NCI-H748 treated with DMSO at 0.1 percent for 48 hours (cell line): ENCODE results near the gene OR10P1.

Source experiments
- DNase-seq: peaks from one replicate; lab custom pipeline; 2025; lab: John Stamatoyannopoulos, UW

OR10P1 gene

DNA sequence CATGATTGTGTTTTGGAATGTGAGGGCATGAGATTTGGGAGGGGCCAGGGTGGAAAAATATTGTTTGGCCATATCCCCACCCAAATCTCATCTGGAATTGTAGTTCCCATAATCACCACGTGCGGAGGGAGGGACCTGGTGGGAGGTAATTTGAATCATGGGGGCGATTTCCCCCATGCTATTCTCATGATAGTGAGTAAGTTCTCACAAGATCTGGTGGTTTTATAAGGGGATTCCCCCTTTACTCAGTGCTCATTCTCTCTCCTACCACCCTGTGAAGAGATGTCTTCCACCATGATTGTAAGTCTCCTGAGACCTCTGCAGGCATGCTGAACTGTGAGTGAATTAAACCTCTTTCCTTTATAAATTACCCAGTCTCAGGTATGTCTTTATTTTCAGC is 15.7 kb downstream of the OR10P1 start:
- no peak for DNase-seq

DNA sequence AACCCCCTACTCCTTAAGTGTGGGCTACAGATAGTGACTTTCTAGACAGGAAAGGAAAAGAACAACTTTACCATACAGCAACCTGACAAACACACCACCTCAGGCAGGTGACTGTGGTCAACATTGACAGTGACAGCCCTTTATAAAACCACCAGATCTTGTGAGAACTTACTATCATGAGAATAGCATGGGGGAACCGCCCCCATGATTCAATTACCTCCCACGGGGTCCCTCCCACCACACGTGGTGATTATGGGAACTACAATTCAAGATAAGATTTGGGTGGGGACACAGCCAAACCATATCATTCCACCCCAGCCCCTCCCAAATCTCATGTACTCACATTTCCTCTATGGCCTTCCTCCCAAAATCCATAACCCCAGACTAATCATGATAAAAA is 16.3 kb downstream of the OR10P1 start:
- DNase-seq, result no peak

DNA sequence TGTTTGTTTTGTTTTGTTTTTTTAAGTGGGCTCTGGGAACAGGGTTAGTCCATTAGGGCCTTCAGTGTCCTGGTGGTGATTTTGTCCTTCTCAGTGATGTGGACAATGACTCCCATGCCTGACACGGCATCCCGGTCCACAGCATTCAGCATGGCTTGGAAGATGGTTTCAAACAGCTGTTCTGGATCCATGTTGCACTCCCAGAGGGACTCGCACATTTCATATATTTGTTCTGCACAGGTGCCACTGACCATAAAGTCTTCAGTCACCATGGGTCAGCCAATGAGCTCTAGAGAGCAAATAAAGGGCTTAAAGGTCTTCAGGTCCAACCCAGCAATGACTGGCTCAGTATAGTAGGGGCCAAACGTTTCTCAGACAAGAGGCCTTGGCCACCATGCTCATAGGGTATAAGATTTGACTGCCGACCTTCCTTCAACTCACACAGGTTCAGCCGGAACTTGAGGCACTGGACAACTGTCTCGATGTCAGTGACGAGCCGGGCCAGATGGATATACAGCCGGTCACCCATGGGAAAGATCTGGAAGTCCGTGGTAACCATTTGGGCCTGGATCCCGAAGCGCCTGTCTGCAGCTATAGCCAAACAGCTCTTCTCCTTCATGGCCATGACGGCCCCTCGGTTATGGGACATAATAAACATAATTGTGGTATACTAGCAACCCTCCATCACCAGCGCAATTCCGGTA is 18.0 kb downstream of the OR10P1 start:
- DNase-seq, result no peak

DNA sequence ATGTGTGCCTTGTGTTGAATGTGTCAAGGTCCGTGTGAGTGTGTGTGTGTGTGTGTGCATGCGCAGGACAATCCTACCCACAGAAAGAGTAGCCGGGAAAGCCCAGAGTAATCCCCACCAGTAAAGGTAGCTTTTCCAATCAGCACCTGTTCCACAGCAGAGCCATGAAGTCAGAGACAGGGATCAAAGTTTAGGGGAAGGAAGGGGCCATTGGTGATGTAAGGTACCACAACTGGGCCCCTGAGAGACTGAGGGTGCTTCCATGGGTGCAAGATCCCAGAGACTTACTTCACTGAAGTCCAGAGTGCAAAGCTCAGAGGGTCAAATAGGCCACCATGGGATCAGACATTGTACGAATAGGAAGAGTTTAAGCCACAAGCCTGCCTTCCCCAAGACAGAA is 20.5 kb downstream of the OR10P1 start:
- DNase-seq, result no peak

DNA sequence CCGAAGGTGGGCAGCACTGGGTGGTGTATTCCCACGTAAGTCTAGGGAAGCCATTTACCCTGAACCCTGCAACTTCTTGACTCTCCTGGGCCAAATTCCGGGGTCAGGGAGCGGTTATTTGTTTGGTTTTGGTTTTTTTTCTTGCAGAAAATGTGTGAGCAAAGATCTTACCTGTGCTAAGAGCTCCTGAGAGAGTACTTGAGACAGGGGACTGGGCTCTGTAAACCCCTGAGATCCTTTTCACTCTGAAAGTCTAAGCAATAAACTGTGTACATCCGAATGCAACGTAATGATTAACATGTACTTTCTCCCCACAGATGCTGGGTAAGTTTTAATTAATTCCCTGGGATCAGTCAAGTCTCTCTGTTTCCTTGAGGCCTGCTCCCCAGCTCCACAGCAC is 21.5 kb downstream of the OR10P1 start:
- DNase-seq, result no peak

DNA sequence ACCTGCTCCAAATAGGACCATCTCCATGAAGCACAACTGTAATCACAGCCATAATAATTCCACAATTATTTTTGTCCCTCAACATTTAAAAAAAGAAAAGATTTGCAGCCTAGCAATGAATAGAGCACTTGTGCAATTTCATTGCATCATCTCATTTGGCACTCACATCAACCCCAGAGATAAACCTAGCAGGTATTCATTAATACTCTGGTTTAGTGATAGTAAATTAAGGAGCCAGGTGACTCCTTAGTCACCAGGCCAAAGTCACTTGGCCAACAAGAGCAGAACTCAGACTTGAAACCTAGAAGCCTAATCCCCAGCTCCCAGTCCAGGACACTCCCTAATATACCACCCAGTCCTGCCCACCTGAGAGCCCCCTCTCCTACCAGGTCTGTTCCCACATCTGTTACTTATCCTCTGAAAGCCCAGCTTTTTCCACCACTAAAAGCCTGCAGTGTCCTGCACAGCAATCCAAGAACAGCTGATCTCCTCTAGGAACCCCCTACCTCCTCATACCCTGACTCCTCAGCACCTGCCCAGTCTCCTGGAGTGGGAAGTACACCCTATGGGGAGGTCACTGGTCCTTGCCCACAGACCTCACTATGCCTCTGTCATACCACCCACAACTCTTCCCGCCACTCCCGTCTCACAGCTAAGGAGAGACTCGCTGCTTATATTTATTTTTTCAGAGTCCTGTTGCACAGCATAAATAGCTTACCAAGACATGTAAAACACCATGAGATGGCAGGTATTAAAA is 22.1 kb downstream of the OR10P1 start:
- DNase-seq, result no peak

DNA sequence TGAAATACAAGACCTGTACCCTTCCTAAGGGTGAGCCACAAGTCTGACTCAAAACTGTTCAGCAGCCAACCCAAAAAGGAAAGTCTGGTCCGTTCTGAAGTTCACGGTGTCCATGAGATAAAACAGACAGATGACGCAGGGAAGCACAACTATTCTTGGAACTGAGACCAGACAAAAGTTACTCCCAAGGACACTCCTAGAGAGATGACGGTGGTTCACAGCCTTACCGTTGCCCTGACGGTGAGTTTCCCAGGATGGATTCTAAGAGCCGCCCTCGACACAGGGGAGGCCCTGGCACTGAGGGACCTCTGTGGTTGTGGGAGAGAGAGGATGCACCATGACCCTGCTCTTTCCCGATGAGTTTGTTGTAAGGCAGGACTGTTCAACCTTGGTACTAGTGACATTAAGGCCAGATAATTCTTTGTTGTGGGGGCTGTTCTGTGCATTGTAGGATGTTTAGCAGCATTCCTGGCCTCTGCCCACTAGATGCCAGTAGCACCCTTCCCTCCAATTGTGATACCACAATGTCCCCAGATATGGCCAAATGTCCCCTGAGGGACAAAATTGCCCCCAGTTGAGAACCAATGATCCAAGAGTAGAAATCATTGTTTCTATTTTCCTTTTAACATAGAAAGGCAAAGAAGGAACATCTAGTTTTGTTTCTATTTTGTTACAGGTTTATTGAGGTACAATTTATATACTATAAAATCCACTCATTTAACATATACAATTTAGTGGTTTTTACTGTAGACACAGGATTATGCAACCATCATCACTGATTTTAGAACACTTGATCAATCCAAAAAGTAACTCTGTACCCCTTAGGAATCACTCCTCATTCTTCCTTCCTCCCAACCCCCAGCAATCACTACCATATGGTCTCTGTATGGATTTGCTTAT is 23.0 kb downstream of the OR10P1 start:
- peak; percentile 12 for DNase-seq

DNA sequence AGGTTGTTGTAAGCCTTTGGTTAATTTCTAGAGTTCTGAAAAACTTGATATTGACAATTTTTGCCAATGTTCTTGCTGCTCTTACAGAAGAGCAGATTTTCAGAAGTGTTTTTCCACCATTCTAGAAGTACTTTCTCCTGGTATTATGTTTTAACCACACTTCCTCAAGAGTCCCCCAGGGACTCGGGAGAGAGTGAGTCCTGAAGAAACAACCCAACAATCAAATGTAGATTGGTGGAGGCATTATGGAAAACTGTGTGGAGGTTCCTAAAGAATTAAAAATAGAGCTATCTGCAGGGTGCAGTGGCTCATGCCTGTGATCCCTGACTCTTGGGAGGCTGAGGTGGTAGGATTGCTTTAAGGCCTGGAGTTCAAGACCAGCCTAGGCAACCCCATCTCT is 26.7 kb downstream of the OR10P1 start:
- DNase-seq, result no peak

DNA sequence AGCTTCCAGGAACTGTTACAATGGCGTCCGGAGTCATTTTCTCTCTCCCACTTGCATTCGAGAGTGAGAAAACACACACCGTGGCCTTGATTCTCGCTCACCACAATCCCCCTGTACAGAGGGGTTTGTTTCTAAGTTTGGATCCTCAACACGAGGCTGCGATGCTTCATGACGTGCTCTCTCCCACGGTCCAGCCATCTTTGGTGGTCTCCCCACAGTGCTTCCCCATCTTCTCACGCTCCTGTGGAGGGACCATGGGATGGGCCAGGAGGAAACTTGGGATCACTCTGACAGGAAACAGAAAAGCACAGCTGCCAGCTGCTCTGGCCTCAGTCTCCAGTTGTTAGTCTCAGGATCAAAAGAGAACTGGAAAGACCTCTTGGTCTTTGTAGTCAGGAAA is 28.1 kb downstream of the OR10P1 start:
- no peak for DNase-seq

DNA sequence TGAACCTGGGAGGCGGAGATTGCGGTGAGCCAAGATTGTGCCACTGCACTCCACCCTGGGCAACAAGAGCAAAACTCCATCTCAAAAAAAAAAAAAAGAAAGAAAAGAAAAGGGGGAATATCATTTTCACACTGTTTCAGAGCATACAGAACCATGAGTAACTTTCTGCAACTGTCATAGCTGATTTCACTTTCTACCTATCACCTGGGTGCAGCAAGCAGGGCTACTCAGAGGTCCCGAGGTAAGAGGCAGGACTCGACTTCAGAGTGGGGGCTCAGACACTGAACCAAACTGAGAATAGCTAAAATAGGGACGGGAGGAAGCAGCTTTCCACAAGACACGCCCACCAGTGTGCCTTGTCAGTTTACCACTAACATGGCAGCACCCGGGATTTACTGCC is 29.8 kb downstream of the OR10P1 start:
- no peak for DNase-seq

DNA sequence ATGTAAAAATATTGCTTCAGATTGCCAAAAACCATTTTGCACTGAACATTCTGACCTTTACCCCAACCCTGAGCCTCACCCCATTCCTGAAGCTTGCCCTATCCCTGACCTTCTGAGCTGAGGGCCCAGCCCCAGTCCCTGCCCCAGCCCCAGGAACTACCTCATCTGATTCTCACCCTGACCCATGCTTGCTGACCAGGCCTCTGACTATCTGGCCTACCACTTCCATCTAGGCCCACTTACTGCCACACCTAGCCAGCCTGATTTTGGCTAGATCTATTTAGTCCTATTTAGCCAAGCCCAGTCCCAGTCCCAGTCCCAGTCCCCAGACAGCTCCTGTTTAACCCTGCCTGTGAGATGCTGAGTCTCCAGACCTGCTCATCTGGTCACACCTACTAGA is 33.6 kb downstream of the OR10P1 start:
- DNase-seq, result no peak

DNA sequence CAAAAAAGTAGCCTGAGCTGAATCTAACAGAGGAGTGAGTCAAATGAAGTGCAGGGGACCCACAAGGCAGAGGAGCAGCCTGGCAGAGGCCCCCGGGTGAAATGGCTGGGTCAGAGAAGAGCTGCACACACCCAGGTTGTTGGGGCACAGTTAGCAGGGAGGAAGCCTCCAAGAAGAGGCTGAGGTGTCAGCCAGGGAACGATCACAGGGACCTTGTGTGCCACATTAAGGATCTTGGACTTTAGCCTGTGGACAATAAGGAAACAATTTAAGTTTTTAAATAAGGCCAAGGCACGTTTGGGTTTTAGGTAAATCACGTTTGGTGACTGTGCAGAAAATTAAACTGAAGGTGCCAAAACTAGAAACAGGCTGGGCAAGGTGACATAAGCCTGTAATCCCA is 35.1 kb downstream of the OR10P1 start:
- DNase-seq, result no peak

DNA sequence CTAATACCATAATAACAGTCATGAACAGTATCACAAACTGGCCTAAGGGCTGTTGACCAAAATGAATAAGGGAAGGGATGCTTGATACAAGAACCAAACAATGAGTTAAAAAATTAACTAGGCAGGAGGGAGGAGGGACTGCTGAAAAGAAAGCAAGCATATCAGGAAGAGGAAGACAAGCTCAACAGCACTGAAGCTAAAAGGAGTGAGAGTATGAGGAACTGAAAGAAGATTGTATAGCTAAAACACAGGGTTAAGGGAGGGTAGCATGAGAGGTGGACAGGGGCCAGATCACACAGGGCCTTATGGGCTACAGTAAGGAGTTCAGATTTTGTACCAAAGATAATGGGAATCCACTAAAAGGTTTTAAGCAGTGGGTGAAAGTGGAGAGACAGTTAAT is 36.9 kb downstream of the OR10P1 start:
- DNase-seq, result no peak

DNA sequence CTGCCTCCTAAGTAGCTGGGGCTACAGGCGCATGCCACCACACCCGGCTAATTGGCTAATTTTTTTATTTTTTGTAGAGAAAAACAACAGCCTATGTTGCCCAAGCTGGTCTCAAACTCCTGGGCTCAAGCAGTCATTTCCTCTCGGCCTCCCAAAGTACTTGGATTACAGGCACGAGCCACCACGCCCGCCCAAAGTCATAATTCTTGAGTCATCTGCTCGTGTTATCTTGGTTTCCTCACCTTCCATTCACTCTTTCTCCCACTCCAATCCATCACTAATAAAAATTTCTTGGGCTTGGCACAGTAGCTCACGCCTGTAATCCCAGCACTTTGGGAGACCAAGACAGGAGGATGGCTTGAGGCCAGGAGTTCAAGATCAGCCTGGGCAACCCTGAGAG is 39.0 kb downstream of the OR10P1 start:
- DNase-seq, result no peak

DNA sequence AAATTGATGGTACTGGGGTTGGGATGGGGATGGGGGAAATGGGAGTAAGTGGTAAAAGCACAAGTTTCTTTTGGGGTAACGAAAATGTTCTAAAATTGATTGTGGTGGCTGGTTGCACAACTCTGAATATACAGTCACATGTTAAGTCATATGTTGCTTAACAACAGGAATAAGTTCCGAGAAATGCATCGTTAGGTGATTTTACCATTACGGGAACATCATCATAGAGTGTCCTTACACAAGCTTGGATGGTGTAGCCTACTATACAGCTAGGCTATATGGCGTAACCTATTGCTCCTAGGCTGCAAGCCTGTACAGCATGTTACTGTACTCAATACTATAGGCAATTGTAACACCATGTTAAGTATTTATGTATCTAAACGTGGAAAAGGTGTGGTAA is 40.0 kb downstream of the OR10P1 start:
- DNase-seq, result no peak

DNA sequence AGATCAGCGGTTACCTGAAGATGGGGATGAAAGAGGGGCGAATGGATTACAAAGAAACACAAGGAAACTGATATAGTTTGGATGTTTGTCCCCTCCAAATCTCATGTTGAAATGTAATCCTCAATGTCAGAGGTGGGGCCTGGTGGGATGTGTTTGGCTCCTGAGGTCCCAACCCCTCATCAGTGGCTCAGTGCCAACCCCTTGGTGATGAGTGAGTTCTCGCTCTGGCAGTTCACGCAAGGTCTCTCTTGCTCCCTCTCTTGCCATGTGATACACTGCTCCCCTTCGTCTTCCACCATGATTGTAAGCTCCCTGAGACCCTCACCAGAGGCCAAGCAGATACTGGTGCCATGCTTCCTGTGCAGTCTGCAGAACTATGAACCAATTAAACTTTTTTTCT is 43.0 kb downstream of the OR10P1 start:
- DNase-seq, result no peak

DNA sequence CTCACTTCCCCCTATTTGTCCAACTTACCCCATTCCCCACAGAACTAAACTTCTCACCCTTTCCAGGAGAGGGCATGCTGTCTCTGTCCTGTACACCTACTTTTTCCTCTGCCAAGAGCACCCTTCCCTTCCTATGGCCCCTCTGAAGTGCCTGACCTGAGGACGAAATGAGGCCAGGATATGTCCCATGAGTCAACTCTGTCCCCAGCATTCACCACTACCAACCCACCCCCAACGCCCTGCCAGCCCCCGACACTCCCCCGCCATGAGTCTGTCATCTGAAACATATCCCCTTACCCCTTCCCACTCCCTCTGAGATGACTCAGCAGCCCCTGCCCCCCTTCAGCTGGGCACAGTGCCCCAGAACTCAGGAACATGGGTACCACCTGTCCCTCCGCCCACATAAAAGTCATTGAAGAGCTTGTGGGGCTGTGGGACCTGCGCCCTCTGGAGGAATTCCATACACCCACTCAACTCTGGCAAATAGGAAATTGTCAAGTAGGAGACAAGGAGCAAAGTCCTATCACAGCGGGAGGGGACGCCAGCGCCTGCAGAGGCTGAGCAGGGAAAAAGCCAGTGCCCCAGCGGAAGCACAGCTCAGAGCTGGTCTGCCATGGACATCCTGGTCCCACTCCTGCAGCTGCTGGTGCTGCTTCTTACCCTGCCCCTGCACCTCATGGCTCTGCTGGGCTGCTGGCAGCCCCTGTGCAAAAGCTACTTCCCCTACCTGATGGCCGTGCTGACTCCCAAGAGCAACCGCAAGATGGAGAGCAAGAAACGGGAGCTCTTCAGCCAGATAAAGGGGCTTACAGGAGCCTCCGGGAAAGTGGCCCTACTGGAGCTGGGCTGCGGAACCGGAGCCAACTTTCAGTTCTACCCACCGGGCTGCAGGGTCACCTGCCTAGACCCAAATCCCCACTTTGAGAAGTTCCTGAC is 44.7 kb downstream of the OR10P1 start:
- DNase-seq, result no peak

DNA sequence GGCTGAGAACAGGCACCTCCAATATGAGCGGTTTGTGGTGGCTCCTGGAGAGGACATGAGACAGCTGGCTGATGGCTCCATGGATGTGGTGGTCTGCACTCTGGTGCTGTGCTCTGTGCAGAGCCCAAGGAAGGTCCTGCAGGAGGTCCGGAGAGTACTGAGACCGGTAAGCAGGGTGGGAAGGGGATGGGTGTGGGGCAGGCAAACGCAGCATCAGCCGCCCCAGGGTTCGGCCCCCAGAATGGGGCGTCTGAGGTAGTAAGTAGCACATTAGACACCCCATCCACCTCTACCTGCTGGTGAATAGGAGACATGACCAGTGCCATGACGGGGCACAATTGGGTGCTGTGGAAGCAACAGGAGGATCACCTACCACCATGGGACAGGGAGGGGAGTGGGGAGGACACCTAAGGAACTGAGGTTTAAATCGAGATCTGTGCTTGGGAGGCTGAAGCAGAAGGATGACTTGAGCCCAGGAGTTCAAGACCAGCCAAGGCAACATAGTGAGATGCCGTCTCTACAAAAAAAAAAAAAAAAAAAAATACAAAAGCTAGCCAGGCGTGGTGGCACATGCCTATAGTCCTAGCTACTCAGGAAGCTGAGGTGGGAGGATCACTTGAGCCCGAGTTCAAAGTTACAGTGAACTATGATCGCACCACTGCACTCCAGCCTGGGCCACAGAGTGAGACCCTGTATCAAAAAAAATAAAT is 45.5 kb downstream of the OR10P1 start:
- no peak for DNase-seq

DNA sequence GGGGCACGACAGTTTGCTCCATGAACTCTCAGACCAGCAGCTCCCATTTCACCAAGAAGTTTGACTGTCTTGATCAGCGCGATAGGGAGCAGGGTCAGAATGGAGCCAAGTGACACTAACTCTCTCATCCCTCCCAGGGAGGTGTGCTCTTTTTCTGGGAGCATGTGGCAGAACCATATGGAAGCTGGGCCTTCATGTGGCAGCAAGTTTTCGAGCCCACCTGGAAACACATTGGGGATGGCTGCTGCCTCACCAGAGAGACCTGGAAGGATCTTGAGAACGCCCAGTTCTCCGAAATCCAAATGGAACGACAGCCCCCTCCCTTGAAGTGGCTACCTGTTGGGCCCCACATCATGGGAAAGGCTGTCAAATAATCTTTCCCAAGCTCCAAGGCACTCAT is 47.0 kb downstream of the OR10P1 start:
- DNase-seq, result no peak

DNA sequence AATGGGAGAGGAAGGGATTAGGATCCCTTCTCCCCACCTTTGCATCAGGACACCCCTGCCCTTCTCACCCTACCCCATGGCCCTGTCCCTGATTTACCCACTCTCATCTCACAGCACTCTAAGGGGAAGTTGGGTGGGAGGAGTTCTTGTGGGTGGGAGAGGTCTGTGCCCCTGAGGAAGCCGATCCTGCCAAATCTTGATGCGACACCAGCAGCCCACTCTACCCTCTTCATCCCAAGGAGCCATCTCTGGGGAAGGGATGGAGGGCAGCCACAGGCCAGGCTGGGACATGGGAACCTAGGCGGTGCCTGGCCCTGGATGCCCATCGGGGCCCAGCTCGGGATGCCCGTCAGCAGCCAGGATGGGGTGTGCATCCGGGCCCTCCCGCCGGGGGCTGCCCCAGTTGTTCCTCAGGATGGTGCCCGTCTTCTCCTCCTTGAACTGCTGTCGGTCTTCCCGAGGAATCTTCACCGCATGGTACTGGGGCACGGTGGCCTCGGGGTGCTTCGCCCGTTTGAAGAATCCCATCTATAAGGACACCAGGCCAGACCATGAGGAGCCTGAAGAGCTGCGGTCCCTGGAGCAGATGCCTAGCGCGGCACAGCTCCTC is 48.2 kb downstream of the OR10P1 start:
- no peak for DNase-seq

DNA sequence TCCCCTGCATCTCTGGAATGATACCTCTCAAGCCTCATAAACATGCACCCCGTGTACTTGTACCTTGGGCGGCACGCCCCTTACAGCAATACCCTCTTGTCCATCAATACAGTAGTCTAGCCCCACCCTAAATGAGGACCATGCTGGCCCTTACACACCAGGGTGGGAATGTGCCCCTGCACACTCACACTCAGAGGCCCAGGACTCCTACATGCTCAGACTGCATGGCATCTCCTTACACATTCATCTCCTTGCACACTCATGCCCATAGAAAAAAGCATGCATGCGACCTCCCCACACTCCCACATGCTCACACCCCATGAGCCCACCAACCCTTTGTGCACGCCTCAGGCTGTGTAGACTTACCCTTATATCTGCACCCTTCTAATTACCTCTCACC is 49.0 kb downstream of the OR10P1 start:
- no peak for DNase-seq
